Lung (tissue), 12 donors: ENCODE data around the gene GPATCH8. TPM values are rescaled to one million over a fixed set of nuclear protein-coding genes. Genes with fewer than 3 reads are reported as not detected.

Experiments used
- ATAC-seq: fragments of 200-7000 bp; cut with Tn5 transposase; one replicate; pipeline ENCODE4 v1.9.1; 2020; ENCODE audit warnings: moderate number of reproducible peaks; ENCODE audit not compliant: insufficient read depth, low FRiP score
- DNase-seq, 3 donors: peaks; one replicate each; pipeline ENCODE4 v3.0.0-alpha.2; 2013 to 2017
- H3K27ac ChIP-seq, 2 donors: one replicate each; pipeline ENCODE4 v1.5.1; 2013; ENCODE audit warnings: mild to moderate bottlenecking in 2 of 2, moderate library complexity in 2 of 2, control low read depth in 1 of 2, inconsistent platforms in 1 of 2, low read depth in 1 of 2, low read length in 1 of 2
- H3K27me3 ChIP-seq, 3 donors: one replicate each; pipeline ENCODE4 v1.5.1; 2013; ENCODE audit warnings: low read length in 2 of 3; ENCODE audit not compliant: control insufficient read depth in 3 of 3, insufficient read depth in 3 of 3
- H3K36me3 ChIP-seq, 4 donors: one replicate each; pipeline ENCODE4 v1.5.1; 2013; ENCODE audit warnings: low read length in 4 of 4, mild to moderate bottlenecking in 1 of 4, moderate library complexity in 1 of 4; ENCODE audit not compliant: control insufficient read depth in 4 of 4, insufficient read depth in 4 of 4
- H3K4me1 ChIP-seq, 5 donors: one replicate each; pipeline ENCODE4 v1.5.1; 2013; ENCODE audit warnings: low read length in 5 of 5, mild to moderate bottlenecking in 2 of 5, moderate library complexity in 1 of 5; ENCODE audit not compliant: control insufficient read depth in 5 of 5, insufficient read depth in 5 of 5
- H3K4me3 ChIP-seq: one replicate; pipeline ENCODE4 v1.5.1; 2013; ENCODE audit warnings: mild to moderate bottlenecking, control low read depth, moderate library complexity
- H3K9ac ChIP-seq, 2 donors: one replicate each; pipeline ENCODE4 v1.5.1; 2013; ENCODE audit warnings: low read length in 2 of 2, control low read depth in 1 of 2; ENCODE audit not compliant: insufficient read depth in 1 of 2
- H3K9me3 ChIP-seq, 4 donors: one replicate each; pipeline ENCODE4 v1.5.1; 2013; ENCODE audit warnings: low read length in 3 of 4, mild to moderate bottlenecking in 1 of 4, moderate library complexity in 1 of 4; ENCODE audit not compliant: control insufficient read depth in 4 of 4, insufficient read depth in 3 of 4
- WGBS, 2 donors: extraction: QIAGEN DNeasy Blood & Tissue Kit; methylation state at CpG; one replicate each; pipeline ENCODE4 v1.1.7; 2013; 5-methylcytosine and 5-hydroxymethylcytosine counted together
- polyA plus RNA-seq, 2 donors: library from polyadenylated mRNA; stranded (reverse); fragments of 200-250 nt; gene quantifications; one replicate each; pipeline ENCODE4 v1.2.1, GENCODE V29; 2013
- total RNA-seq, 2 donors: library from RNA; depleted of rRNA in 1 of 2; stranded (reverse); fragments of >200 nt in 1 of 2; gene quantifications; one replicate each; pipeline ENCODE4 v1.2.1, GENCODE V29; 2014 to 2021
- TF ChIP-seq, protein P1 (sequence below): IDR thresholded peaks from 2 replicates; pipeline ENCODE4 v1.5.1; 2012; ENCODE audit warnings: mild to moderate bottlenecking; ENCODE audit errors: control extremely low read depth, extremely low read depth
- donor health status: control.
- donor health status: control.
- donor health status: Bipolar disorder and iron deficiency.
- donor health status: healthy.
- donor health status: DM: yes; HTN: yes; CAD: no.

Gene GPATCH8
- total and polyA plus RNA-seq, 4 donors, result 8.9 to 62.0 (median 23.8) TPM

DNA sequence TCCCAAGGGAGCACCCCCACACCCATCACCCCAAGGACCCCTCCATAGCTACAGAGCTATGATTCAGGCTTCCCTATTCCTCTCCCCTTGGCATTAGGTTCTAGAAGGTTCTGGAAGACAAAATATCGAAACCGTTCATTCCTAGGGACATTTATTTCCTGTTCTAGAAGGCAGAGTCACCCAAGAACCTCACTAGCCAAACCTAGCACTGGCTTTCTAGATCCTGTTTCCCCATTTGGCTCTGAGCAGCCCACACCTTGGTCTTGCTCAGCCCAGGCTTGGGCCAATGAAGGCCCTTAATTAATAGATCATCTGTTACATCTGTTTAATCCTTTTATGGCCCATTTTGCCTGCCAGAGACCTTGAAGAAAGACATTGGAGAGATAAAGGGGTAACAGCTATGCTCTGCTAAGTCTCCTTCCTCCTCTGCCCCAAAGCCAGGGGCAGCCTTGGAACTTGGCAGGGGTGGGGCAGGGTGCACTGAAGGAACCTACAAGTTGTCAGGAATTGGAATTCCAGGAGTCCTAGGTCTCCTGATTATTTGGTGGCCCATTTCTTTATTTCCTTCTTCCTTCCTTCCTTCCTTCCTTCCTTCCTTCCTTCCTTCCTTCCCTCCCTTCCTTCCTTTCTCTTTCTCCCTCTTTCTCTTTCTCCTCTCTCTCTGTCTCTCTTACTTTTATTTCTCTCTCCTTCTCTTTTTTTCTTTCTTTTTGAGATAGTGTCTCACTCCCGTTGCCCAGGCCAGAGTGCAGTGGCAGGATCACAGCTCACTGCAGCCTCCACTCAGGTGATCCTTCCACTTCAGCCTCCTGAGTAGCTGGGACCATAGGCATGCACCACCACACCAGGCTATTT is 45.4 kb upstream of the GPATCH8 start:
- Histone ChIP-seq H3K4me3 (no peak overlapping the region), H3K27me3 (no peaks in the 10 kb centered on the region), H3K9ac (no peak overlapping the region), H3K36me3 (no peaks in the 10 kb centered on the region), H3K4me1 (peaks cover 0 to 27% (median 6%) of the 10 kb centered on the region in 5 donors), H3K27ac (peak overlapping the region in 1 of 2 donors; percentile 21), H3K9me3 (peaks cover 0 to 3% (median 0%) of the 10 kb centered on the region in 4 donors)
- no peak for DNase-seq
- 62 to 64% methylated on average over 3 of the region's 3 CpGs for WGBS, 2 donors
- TF ChIP-seq, protein P1, sequence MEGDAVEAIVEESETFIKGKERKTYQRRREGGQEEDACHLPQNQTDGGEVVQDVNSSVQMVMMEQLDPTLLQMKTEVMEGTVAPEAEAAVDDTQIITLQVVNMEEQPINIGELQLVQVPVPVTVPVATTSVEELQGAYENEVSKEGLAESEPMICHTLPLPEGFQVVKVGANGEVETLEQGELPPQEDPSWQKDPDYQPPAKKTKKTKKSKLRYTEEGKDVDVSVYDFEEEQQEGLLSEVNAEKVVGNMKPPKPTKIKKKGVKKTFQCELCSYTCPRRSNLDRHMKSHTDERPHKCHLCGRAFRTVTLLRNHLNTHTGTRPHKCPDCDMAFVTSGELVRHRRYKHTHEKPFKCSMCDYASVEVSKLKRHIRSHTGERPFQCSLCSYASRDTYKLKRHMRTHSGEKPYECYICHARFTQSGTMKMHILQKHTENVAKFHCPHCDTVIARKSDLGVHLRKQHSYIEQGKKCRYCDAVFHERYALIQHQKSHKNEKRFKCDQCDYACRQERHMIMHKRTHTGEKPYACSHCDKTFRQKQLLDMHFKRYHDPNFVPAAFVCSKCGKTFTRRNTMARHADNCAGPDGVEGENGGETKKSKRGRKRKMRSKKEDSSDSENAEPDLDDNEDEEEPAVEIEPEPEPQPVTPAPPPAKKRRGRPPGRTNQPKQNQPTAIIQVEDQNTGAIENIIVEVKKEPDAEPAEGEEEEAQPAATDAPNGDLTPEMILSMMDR, result no peak
- no peak for ATAC-seq

DNA sequence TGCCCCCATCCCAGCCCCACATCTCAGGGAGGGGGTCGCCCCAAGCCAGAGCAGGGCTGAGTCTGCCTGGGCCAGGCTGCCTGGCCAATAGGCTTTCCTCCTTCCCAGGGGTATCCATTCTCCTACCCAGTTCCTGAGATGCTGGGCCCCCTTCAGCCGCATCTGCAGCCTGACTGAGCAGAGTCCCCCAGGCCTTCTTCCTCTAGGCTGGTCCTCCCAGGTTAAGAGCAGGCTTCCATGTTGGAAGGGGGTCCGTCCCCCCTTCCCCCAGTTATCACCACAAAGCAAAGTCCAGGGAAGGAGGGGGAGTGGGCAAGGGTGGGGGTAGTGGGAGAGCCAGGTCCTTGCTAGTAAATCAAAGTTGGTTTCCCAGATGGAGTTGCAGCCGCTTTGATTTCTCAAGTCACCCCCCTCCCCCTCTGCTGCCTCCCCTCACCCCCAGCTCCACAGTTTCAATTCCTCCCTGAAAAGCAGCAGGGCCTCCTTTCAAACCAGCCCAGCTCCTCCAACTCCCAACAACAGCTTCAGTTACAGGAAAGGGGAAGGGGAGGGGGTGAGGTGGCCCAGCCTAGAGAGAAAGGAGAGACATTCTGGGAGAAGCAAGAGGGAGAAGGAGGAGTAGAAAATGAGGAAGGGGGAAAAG is 44.5 kb upstream of the GPATCH8 start:
- H3K9ac ChIP-seq, result no peak overlapping the region
- H3K9me3 ChIP-seq, result peaks cover 0 to 3% (median 0%) of the 10 kb centered on the region in 4 donors
- no peaks in the 10 kb centered on the region for H3K36me3 ChIP-seq
- no peak for ATAC-seq
- peak overlapping the region; percentile 7 to 21 for H3K27ac ChIP-seq
- DNase-seq, result peak; percentile 78 to 88 (median 78)
- H3K4me3 ChIP-seq, result no peak overlapping the region
- H3K4me1 ChIP-seq, result peaks cover 0 to 35% (median 7%) of the 10 kb centered on the region in 5 donors
- H3K27me3 ChIP-seq, result no peaks in the 10 kb centered on the region
- TF ChIP-seq, protein P1, result no peak
- 68 to 89% methylated on average over 4 of the region's 4 CpGs for WGBS, 2 donors

DNA sequence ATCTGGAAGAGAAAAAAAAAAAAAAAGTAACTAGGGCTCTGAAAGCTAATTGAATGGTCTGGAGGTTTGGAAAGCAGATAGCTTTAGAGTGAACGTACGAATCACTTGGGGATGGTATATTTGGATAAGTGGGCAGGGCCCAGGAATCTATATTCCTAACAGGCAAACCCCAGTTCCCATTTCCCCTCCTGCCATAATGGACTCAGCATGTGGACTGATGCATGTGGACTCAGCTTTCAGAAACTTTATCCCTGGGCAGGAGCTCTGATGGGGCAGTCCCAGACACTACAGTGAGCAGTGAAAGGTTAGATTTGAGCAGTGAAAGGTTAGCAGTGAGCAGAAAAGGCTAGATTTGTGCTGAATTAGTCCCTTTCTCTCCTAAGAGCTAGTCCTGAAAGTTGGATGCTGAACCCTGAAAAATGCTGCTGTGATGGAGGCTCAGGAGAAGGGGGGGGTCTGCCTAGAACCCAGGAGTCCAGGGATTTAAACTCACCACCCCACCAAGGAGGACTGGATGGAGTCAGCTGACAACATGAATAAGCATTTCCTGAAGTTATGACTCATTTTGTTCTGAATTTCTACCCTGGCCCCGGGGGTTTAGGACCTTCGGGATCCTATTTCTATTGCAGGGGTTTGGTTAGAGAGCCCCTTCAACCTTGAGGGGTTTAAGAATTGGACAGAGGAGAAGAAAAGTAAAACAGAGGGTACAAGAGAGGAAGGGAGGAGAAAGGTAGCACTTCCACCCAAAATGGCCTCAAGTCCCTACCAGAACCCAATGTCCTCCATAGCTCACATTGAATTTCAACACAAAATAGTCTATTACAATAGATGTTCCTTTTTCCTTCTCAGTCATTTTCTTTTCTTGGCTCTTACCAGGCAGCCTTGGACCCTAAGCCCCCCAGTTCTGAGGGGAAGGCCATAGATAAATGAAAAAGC is 43.7 kb upstream of the GPATCH8 start:
- TF ChIP-seq, protein P1, result no peak
- Histone ChIP-seq H3K9ac (no peak overlapping the region), H3K27ac (peak overlapping the region in 1 of 2 donors; percentile 7), H3K4me1 (peaks cover 0 to 42% (median 8%) of the 10 kb centered on the region in 5 donors), H3K9me3 (peaks cover 0 to 3% (median 0%) of the 10 kb centered on the region in 4 donors), H3K4me3 (no peak overlapping the region), H3K27me3 (no peaks in the 10 kb centered on the region), H3K36me3 (no peaks in the 10 kb centered on the region)
- DNase-seq (no peak), ATAC-seq (no peak)
- WGBS, 2 donors, result 32 to 51% methylated on average over 4 of the region's 4 CpGs
